A549 (cell line): ENCODE measurements around the gene GMPR2.

Source experiments
- CTCF ChIP-seq: fragments of >200 bp; sonication (Bioruptor Twin); formaldehyde crosslinking; IDR thresholded peaks from 3 replicates; pipeline ENCODE4 v1.5.1; 2016
- JUNB ChIP-seq: fragments of >200 bp; sonication (Bioruptor Twin); formaldehyde crosslinking; IDR thresholded peaks from 2 replicates; pipeline ENCODE4 v1.6.1; 2016
- RAD21 ChIP-seq, 2 experiments: fragments of >200 bp in 1 of 2; sonication (Bioruptor Twin) in 1 of 2; formaldehyde crosslinking in 1 of 2; IDR thresholded peaks in 1 of 2; conservative IDR thresholded peaks in 1 of 2; 2 replicates in 1 of 2; 3 replicates in 1 of 2; pipeline ENCODE4 v1.6.1; 2012 to 2018; ENCODE audit warnings: inconsistent platforms in 1 of 2
- SREBF2 ChIP-seq: fragments of 450-650 bp; IDR thresholded peaks from 2 replicates; pipeline ENCODE4 v1.6.1; 2014; ENCODE audit warnings: mild to moderate bottlenecking, moderate library complexity

GRCh38 chr14:24268225-24268624, 35.5 kb downstream of the GMPR2 start:
- TF ChIP-seq JUNB (no peak), CTCF (no peak), RAD21 (conservative IDR thresholded peaks at IDR 0.05 in 1 of 2, IDR thresholded peaks at IDR 0.05 in 1 of 2) (no peak), SREBF2 (no peak)
